GM12873 (cell line): Measurements from ENCODE around the gene SLC4A5.

ENCODE experiments used
- CTCF ChIP-seq: IDR thresholded peaks from 2 replicates; pipeline ENCODE4 v1.5.1; 2012; ENCODE audit warnings: low read depth, mild to moderate bottlenecking, moderate library complexity, low read length, control low read depth; ENCODE audit not compliant: insufficient read depth; ENCODE audit errors: missing control alignments

SLC4A5 gene

GRCh38 chr2:74201596-74201995 is 141.6 kb downstream of the SLC4A5 start:
- TF ChIP-seq CTCF, result no peak

GRCh38 chr2:74201196-74201595 is 142.0 kb downstream of the SLC4A5 start:
- TF ChIP-seq CTCF, result no peak

- no peak for TF ChIP-seq CTCF
Observed at GRCh38 chr2:74199871-74200305, 143.3 kb downstream of the SLC4A5 start.

GRCh38 chr2:74199275-74199701 is 143.9 kb downstream of the SLC4A5 start:
- TF ChIP-seq CTCF, result no peak

- TF ChIP-seq CTCF, result peak; percentile 87
Observed at GRCh38 chr2:74198461-74199274, 144.5 kb downstream of the SLC4A5 start, which contains the start of gene MTHFD2. Gene MTHFD2 (plus strand): TSS chr2:74198615. CDS start chr2:74198642, 27 bp downstream.

- TF ChIP-seq CTCF, result no peak
Observed at GRCh38 chr2:74198023-74198460, 145.2 kb downstream of the SLC4A5 start.

- TF ChIP-seq CTCF, result no peak
Observed at GRCh38 chr2:74197049-74197448, 146.2 kb downstream of the SLC4A5 start.
